PC-9 (cell line): ENCODE results near the gene PCDHA1. TPM values are rescaled to one million over a fixed set of nuclear protein-coding genes. Genes with fewer than 3 reads are reported as not detected.
"Not testable (repeated sequence)": the region's sequence is repeated elsewhere in the genome, so short reads cannot be mapped to it uniquely, and the experiment has no call there.

Source experiments
- BruUV-seq: library from RNA; stranded (reverse); fragments of 400-500 nt; replicated peaks from 2 replicates; lab custom pipeline; 2021; lab: Mats Ljungman, UMichigan
- CTCF ChIA-PET: fragments of 300-600 bp; sonication (Branson Sonifier 250); formaldehyde crosslinking; loops from one replicate; lab custom pipeline; 2022; ENCODE audit warnings: antibody characterized with exemption; lab: Charles Lee
- POLR2A ChIA-PET: fragments of 300-600 bp; sonication (Branson Sonifier 250); formaldehyde crosslinking; loops from one replicate; lab custom pipeline; 2022; ENCODE audit warnings: antibody characterized with exemption; ENCODE audit not compliant: unreplicated experiment; lab: Charles Lee
- DNase-seq, 2 experiments: peaks; one replicate each; pipeline versions ENCODE4 v3.0.0 to v3.0.0-alpha.2; 2015 to 2022; ENCODE audit warnings: mixed read lengths in 1 of 2
- H2AFZ ChIP-seq: fragments of 200-600 bp; sonication (generic); 2 replicates; pipeline ENCODE4 v1.8.1; 2017; ENCODE audit warnings: antibody characterized with exemption
- H3F3A ChIP-seq: fragments of 200-600 bp; sonication (generic); 2 replicates; pipeline ENCODE4 v1.8.1; 2017; ENCODE audit warnings: antibody characterized with exemption, mild to moderate bottlenecking, low read depth; ENCODE audit not compliant: insufficient read depth
- H3K27ac ChIP-seq: fragments of 200-600 bp; sonication (generic); 2 replicates; pipeline ENCODE4 v1.6.1; 2016; ENCODE audit warnings: mixed run types
- H3K27me3 ChIP-seq: fragments of 200-600 bp; sonication (generic); 2 replicates; pipeline ENCODE4 v1.6.1; 2016; ENCODE audit warnings: low read depth, mixed run types; ENCODE audit not compliant: insufficient read depth
- H3K36me3 ChIP-seq: fragments of 200-600 bp; sonication (generic); 2 replicates; pipeline ENCODE4 v1.6.1; 2016; ENCODE audit warnings: low read depth, mixed run types
- H3K4me1 ChIP-seq: fragments of 200-600 bp; sonication (generic); replicated peaks from 2 replicates; pipeline ENCODE4 v1.6.1; 2016; ENCODE audit warnings: mixed run types; ENCODE audit not compliant: insufficient read depth
- H3K4me2 ChIP-seq: fragments of 200-600 bp; sonication (generic); 2 replicates; pipeline ENCODE4 v1.6.1; 2017; ENCODE audit warnings: mixed run types
- H3K4me3 ChIP-seq: fragments of 200-600 bp; sonication (generic); 2 replicates; pipeline ENCODE4 v1.6.1; 2016; ENCODE audit warnings: mixed run types
- H3K79me2 ChIP-seq: fragments of 200-600 bp; sonication (generic); 2 replicates; pipeline ENCODE4 v1.6.1; 2017; ENCODE audit warnings: low read depth, mixed run types
- H3K9me2 ChIP-seq: fragments of 200-600 bp; sonication (generic); 2 replicates; pipeline ENCODE4 v1.8.1; 2017; ENCODE audit warnings: mild to moderate bottlenecking; ENCODE audit not compliant: insufficient read depth
- H3K9me3 ChIP-seq: fragments of 200-600 bp; sonication (generic); 2 replicates; pipeline ENCODE4 v1.8.1; 2016; ENCODE audit warnings: low read depth; ENCODE audit not compliant: insufficient read depth
- H4K20me1 ChIP-seq: fragments of 200-600 bp; sonication (generic); 2 replicates; pipeline ENCODE4 v1.8.1; 2017; ENCODE audit not compliant: insufficient read depth
- EZH2 ChIP-seq: fragments of 200-600 bp; sonication (generic); IDR thresholded peaks from 2 replicates; pipeline ENCODE4 v1.8.0; 2017; ENCODE audit warnings: antibody characterized with exemption, low read depth
- intact Hi-C: fragments of 100-400 bp; cut with micrococcal nuclease; formaldehyde crosslinking; loops from one replicate; pipeline ENCODE4 v1.10.0; 2022; ENCODE audit not compliant: unreplicated experiment
- total RNA-seq: library from RNA; stranded (reverse); gene quantifications from 2 replicates; pipeline ENCODE4 v1.2.3, GENCODE V29; 2021
- TF ChIP-seq, protein P1 (sequence below): fragments of 200-600 bp; sonication (generic); conservative IDR thresholded peaks from 2 replicates; pipeline ENCODE4 v1.6.1; 2017; ENCODE audit warnings: mixed run types, antibody characterized with exemption, mild to moderate bottlenecking, moderate library complexity

The PCDHA1 gene
- total RNA-seq, 1 experiment from 2014 or later: not detected

DNA sequence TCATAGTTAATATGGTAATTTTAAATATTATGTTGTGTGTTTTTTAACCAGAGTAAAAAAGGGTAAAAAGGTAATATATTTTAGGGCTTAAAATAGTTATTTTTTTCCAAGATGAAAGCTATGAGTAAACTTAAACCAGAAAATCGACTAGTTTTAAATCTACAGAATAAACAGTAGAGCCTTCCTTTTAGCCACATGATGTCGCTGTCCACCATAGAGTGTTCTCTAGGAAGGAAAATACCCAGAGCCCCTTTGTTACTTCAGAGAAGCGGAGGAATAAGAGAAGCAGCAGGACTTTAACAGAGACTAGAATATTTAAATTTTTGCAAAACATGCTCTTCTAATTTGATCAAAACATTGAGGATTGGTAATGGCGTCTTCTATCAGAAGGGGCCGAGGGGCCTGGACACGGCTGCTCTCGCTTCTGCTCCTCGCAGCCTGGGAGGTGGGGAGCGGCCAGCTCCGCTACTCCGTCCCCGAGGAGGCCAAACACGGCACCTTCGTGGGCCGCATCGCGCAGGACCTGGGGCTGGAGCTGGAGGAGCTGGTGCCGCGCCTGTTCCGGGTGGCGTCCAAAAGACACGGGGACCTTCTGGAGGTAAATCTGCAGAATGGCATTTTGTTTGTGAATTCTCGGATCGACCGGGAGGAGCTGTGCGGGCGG is 8.8 kb downstream of the PCDHA1 start, which contains the start of gene PCDHA2:
PCDHA2 (plus strand) TSS at position 258 of the 664 bp plus-strand sequence.
- Histone ChIP-seq H3K9me3 (peaks cover 19% of the 10 kb centered on the region; the same call in 1 of the 2 replicates), H3K27me3 (peaks cover under 1% of the 10 kb centered on the region; the same call in 1 of the 2 replicates), H3K9me2 (no peaks in the 10 kb centered on the region; the same call in 1 of the 2 replicates), H3K4me2 (peak within 1 kb of the TSS; percentile 20; the same call in 1 of the 2 replicates), H3K4me1 (no peaks in the 10 kb centered on the region), H3K4me3 (no peak within 1 kb of the TSS), H3F3A (no peaks in the 10 kb centered on the region), H4K20me1 (no peaks in the 10 kb centered on the region), H3K79me2 (no peaks in the 10 kb centered on the region), H3K27ac (no peak within 1 kb of the TSS), H3K36me3 (no peaks in the 10 kb centered on the region), H2AFZ (no peak within 1 kb of the TSS; the same call in 1 of the 2 replicates)
- TF ChIP-seq, protein P1, sequence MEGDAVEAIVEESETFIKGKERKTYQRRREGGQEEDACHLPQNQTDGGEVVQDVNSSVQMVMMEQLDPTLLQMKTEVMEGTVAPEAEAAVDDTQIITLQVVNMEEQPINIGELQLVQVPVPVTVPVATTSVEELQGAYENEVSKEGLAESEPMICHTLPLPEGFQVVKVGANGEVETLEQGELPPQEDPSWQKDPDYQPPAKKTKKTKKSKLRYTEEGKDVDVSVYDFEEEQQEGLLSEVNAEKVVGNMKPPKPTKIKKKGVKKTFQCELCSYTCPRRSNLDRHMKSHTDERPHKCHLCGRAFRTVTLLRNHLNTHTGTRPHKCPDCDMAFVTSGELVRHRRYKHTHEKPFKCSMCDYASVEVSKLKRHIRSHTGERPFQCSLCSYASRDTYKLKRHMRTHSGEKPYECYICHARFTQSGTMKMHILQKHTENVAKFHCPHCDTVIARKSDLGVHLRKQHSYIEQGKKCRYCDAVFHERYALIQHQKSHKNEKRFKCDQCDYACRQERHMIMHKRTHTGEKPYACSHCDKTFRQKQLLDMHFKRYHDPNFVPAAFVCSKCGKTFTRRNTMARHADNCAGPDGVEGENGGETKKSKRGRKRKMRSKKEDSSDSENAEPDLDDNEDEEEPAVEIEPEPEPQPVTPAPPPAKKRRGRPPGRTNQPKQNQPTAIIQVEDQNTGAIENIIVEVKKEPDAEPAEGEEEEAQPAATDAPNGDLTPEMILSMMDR: no peak
- no peak for TF ChIP-seq EZH2
- no TSS peak for BruUV-seq
- intact Hi-C loops: loop anchor here (1.0 kb wide), 1 partner anchor 247 kb away; no protein-coding TSS in a partner anchor
- no peak for DNase-seq
- ChIA-PET CTCF (no interaction called here), POLR2A (no interaction called here)

DNA sequence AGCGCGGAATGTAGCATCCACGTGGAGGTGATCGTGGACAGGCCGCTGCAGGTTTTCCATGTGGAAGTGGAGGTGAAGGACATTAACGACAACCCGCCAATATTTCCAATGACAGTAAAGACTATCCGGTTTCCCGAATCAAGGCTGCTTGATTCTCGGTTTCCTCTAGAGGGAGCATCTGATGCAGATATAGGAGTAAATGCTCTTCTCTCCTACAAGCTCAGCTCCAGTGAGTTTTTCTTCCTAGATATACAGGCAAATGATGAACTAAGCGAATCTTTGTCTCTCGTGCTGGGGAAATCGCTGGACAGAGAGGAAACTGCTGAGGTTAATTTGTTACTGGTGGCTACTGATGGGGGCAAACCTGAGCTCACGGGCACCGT is 9.3 kb downstream of the PCDHA1 start:
- Histone ChIP-seq H3K9me3 (peaks cover 24% of the 10 kb centered on the region; the same call in 1 of the 2 replicates), H3K36me3 (no peaks in the 10 kb centered on the region), H3K4me2 (no peak overlapping the region; the same call in 1 of the 2 replicates), H3K79me2 (no peaks in the 10 kb centered on the region), H3F3A (no peaks in the 10 kb centered on the region), H3K9me2 (no peaks in the 10 kb centered on the region; the same call in 1 of the 2 replicates), H3K27me3 (no peaks in the 10 kb centered on the region), H2AFZ (no peak overlapping the region), H3K4me1 (no peaks in the 10 kb centered on the region), H3K4me3 (no peak overlapping the region), H4K20me1 (no peaks in the 10 kb centered on the region), H3K27ac (no peak overlapping the region)
- TF ChIP-seq, protein P1: peak; percentile 18; the same call in 1 of the 2 replicates
- no peak for TF ChIP-seq EZH2
- POLR2A ChIA-PET: no interaction called here
- no peak for DNase-seq
- BruUV-seq: no TSS peak
- intact Hi-C loops: no loop called here
- CTCF ChIA-PET: interaction anchor here (0.6 kb wide), 1 partner anchor 525 kb away, joined by 4 read pairs; the partner anchor contains the start of gene TAF7

DNA sequence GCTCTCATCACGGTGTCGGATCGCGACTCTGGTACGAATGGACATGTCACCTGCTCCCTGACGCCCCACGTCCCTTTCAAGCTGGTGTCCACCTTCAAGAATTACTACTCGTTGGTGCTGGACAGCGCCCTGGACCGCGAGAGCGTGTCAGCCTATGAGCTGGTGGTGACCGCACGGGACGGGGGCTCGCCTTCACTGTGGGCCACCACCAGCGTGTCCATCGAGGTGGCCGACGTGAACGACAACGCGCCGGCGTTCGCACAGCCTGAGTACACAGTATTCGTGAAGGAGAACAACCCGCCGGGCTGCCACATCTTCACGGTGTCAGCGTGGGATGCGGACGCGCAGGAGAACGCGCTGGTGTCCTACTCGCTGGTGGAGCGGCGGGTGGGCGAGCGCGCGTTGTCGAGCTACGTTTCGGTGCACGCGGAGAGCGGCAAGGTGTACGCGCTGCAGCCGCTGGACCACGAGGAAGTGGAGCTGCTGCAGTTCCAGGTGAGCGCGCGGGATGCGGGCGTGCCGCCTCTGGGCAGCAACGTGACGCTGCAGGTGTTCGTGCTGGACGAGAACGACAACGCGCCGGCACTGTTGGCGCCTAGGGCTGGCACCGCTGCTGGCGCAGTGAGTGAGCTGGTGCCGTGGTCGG is 10.3 kb downstream of the PCDHA1 start:
- H3K4me2 ChIP-seq, H3K27me3 ChIP-seq, H3K4me1 ChIP-seq, BruUV-seq, H3K9me2 ChIP-seq, DNase-seq, CTCF ChIA-PET, POLR2A ChIA-PET, H3K4me3 ChIP-seq, intact Hi-C loops, H3K79me2 ChIP-seq, H3F3A ChIP-seq, H2AFZ ChIP-seq, H4K20me1 ChIP-seq, H3K27ac ChIP-seq, H3K36me3 ChIP-seq: not testable (repeated sequence)
- H3K9me3 ChIP-seq: peaks cover 25% of the 10 kb centered on the region; the same call in 1 of the 2 replicates
